Upper lobe of left lung (tissue), 6 donors: ENCODE results near the gene S100A12. TPM values are rescaled to one million over a fixed set of nuclear protein-coding genes. Genes with fewer than 3 reads are reported as not detected.

Source experiments
- ATAC-seq, 2 donors: fragments of 200-7000 bp; cut with Tn5 transposase; one replicate each; pipeline ENCODE4 v1.9.1; 2022; ENCODE audit warnings: mild to moderate bottlenecking in 2 of 2, moderate library complexity in 2 of 2; ENCODE audit not compliant: low FRiP score in 2 of 2
- DNase-seq, 2 donors: peaks; one replicate each; pipeline ENCODE4 v3.0.0-alpha.2; 2019 to 2020
- H3K27ac ChIP-seq, 4 donors: fragments of 200-600 bp; sonication (generic); one replicate each; pipeline ENCODE4 v1.5.1; 2016 to 2019
- H3K27me3 ChIP-seq, 4 donors: fragments of 200-600 bp; sonication (generic); one replicate each; pipeline ENCODE4 v1.5.1; 2017 to 2019
- H3K36me3 ChIP-seq, 4 donors: fragments of 200-600 bp; sonication (generic); one replicate each; pipeline ENCODE4 v1.5.1; 2016 to 2019
- H3K4me1 ChIP-seq, 4 donors: fragments of 200-600 bp; sonication (generic); one replicate each; pipeline ENCODE4 v1.5.1; 2018 to 2019
- H3K4me3 ChIP-seq, 4 donors: fragments of 200-600 bp; sonication (generic); one replicate each; pipeline ENCODE4 v1.5.1; 2017 to 2019; ENCODE audit warnings: mild to moderate bottlenecking in 2 of 4, moderate library complexity in 1 of 4
- H3K9me3 ChIP-seq, 4 donors: fragments of 200-600 bp; sonication (generic); one replicate each; pipeline ENCODE4 v1.5.1; 2018 to 2019
- CTCF ChIP-seq, 6 experiments: fragments of 450-650 bp in 4 of 6; fragments of 200-600 bp in 2 of 6; sonication (generic) in 2 of 6; IDR thresholded peaks; one replicate each; pipeline ENCODE4 v1.5.1; 2016 to 2019; ENCODE audit warnings: antibody characterized with exemption in 6 of 6
- EP300 ChIP-seq, 4 donors: sonication (generic); formaldehyde crosslinking; IDR thresholded peaks; one replicate each; pipeline ENCODE4 v1.5.1; 2017; ENCODE audit warnings: antibody characterized with exemption in 4 of 4, control low read depth in 2 of 4
- POLR2A ChIP-seq, 4 donors: fragments of 450-650 bp; IDR thresholded peaks; one replicate each; pipeline ENCODE4 v1.5.1; 2016 to 2017; ENCODE audit warnings: antibody characterized with exemption in 4 of 4, mild to moderate bottlenecking in 2 of 4
- POLR2AphosphoS5 ChIP-seq, 2 donors: sonication (generic); formaldehyde crosslinking; IDR thresholded peaks; one replicate each; pipeline ENCODE4 v1.5.1; 2017; ENCODE audit warnings: antibody characterized with exemption in 2 of 2
- WGBS, 2 donors: methylation state at CpG; one replicate each; pipeline ENCODE4 v1.1.5; 2017 to 2018; 5-methylcytosine and 5-hydroxymethylcytosine counted together
- total RNA-seq, 6 donors: library from RNA; depleted of rRNA in 4 of 6; stranded (reverse); fragments of >200 nt in 4 of 6; gene quantifications; one replicate each; pipeline versions ENCODE4 v1.1.0 to v1.2.1, GENCODE V29; 2016 to 2021
- donor health status: DM: no; HTN: no; CAD: no; lungs with moderate emphysema.
- donor health status: DM: no; HTN: yes; CAD: no; lungs with severe emphysema.

Gene S100A12
- total RNA-seq, 6 donors from 2014 or later = 5.2 to 75.7 (median 32.1) TPM

GRCh38 chr1:153364766-153365666 is 10.4 kb downstream of the S100A12 start:
- no peaks in the 10 kb centered on the region for H3K36me3 ChIP-seq
- ATAC-seq (no peak), DNase-seq (no peak)
- WGBS, 2 donors = 67 to 74% methylated on average over 12 of the region's 12 CpGs
- peaks cover 3 to 15% (median 11%) of the 10 kb centered on the region in 4 donors for H3K4me1 ChIP-seq
- H3K27me3 ChIP-seq = no peaks in the 10 kb centered on the region
- peak overlapping the region in 3 of 4 donors; percentile 27 to 60 (median 54) for H3K27ac ChIP-seq
- TF ChIP-seq EP300 (IDR thresholded peaks at IDR 0.05) = no peak
- no peak for TF ChIP-seq CTCF (IDR thresholded peaks at IDR 0.05)
- no peak for TF ChIP-seq POLR2A (IDR thresholded peaks at IDR 0.05)
- TF ChIP-seq POLR2AphosphoS5 (IDR thresholded peaks at IDR 0.05) = peak in 1 of 2 donors; percentile 17
- no peak overlapping the region for H3K4me3 ChIP-seq
- H3K9me3 ChIP-seq = no peaks in the 10 kb centered on the region

GRCh38 chr1:153364156-153364555 is 11.3 kb downstream of the S100A12 start:
- Histone ChIP-seq H3K27me3 (no peaks in the 10 kb centered on the region), H3K9me3 (no peaks in the 10 kb centered on the region), H3K27ac (peak overlapping the region in 2 of 4 donors; percentile 54 to 60), H3K4me1 (peaks cover 3 to 17% (median 13%) of the 10 kb centered on the region in 4 donors), H3K36me3 (no peaks in the 10 kb centered on the region), H3K4me3 (no peak overlapping the region)
- DNase-seq (no peak), ATAC-seq (no peak)
- TF ChIP-seq POLR2A (IDR thresholded peaks at IDR 0.05) (no peak), EP300 (IDR thresholded peaks at IDR 0.05) (no peak), POLR2AphosphoS5 (IDR thresholded peaks at IDR 0.05) (no peak), CTCF (IDR thresholded peaks at IDR 0.05) (no peak)

GRCh38 chr1:153363641-153364040 is 11.8 kb downstream of the S100A12 start:
- ATAC-seq (no peak), DNase-seq (no peak)
- Histone ChIP-seq H3K4me3 (no peak overlapping the region), H3K27ac (no peak overlapping the region), H3K9me3 (no peaks in the 10 kb centered on the region), H3K4me1 (peaks cover 3 to 21% (median 14%) of the 10 kb centered on the region in 4 donors), H3K27me3 (no peaks in the 10 kb centered on the region), H3K36me3 (no peaks in the 10 kb centered on the region)
- 63 to 71% methylated on average over 3 of the region's 3 CpGs for WGBS, 2 donors
- TF ChIP-seq CTCF (IDR thresholded peaks at IDR 0.05) (no peak), POLR2AphosphoS5 (IDR thresholded peaks at IDR 0.05) (no peak), EP300 (IDR thresholded peaks at IDR 0.05) (no peak), POLR2A (IDR thresholded peaks at IDR 0.05) (no peak)

GRCh38 chr1:153362187-153362775 is 13.1 kb downstream of the S100A12 start:
- Histone ChIP-seq H3K9me3 (no peaks in the 10 kb centered on the region), H3K4me3 (no peak overlapping the region), H3K27ac (peak overlapping the region in 2 of 4 donors; percentile 80 to 84), H3K36me3 (no peaks in the 10 kb centered on the region), H3K27me3 (no peaks in the 10 kb centered on the region), H3K4me1 (peaks cover 3 to 27% (median 14%) of the 10 kb centered on the region in 4 donors)
- WGBS, 2 donors = 77 to 85% methylated on average over 1 to 3 of the region's 3 CpGs
- no peak for TF ChIP-seq POLR2AphosphoS5 (IDR thresholded peaks at IDR 0.05)
- TF ChIP-seq POLR2A (IDR thresholded peaks at IDR 0.05) = no peak
- no peak for TF ChIP-seq CTCF (IDR thresholded peaks at IDR 0.05)
- TF ChIP-seq EP300 (IDR thresholded peaks at IDR 0.05) = no peak
- ATAC-seq (no peak), DNase-seq (no peak)
